PFSK-1 (cell line): ENCODE measurements around the gene FKBP15.

Experiments
- POLR2AphosphoS5 ChIP-seq: IDR thresholded peaks from 2 replicates; pipeline ENCODE4 v1.6.1; 2012; ENCODE audit warnings: low read depth, mild to moderate bottlenecking, control low read depth, low read length, moderate library complexity
- TAF1 ChIP-seq: IDR thresholded peaks from 2 replicates; pipeline ENCODE4 v1.6.1; 2012; ENCODE audit warnings: low read length, control low read depth, borderline replicate concordance; ENCODE audit not compliant: insufficient read depth
- TF ChIP-seq, protein P1 (sequence below), 2 experiments: IDR thresholded peaks; 2 replicates each; pipeline versions ENCODE4 v1.6.1 to v1.8.0; 2011 to 2012; ENCODE audit warnings: low read depth in 2 of 2, low read length in 2 of 2, control low read depth in 1 of 2, inconsistent platforms in 1 of 2, mild to moderate bottlenecking in 1 of 2, moderate library complexity in 1 of 2; ENCODE audit not compliant: insufficient read depth in 1 of 2

DNA sequence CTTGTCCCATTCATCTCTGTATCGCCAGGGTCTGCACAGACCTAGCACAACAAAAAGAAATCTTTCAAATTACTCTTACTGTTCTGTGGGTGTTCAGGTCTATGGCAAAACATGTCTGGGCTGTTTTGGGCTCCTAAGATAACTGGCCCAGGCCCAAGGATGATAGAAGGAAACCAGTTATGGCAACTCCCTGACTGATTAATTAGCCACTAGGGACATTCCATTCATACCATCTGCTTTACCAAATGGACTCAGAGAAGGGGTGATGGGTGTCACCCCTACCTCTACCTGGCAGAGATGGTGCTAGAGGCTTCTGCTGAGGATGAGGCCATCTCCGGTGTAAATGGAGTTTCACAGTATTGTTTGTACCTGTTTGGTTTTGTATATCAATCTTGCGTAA, 68.4 kb downstream of the FKBP15 start:
- TF ChIP-seq, protein P1, sequence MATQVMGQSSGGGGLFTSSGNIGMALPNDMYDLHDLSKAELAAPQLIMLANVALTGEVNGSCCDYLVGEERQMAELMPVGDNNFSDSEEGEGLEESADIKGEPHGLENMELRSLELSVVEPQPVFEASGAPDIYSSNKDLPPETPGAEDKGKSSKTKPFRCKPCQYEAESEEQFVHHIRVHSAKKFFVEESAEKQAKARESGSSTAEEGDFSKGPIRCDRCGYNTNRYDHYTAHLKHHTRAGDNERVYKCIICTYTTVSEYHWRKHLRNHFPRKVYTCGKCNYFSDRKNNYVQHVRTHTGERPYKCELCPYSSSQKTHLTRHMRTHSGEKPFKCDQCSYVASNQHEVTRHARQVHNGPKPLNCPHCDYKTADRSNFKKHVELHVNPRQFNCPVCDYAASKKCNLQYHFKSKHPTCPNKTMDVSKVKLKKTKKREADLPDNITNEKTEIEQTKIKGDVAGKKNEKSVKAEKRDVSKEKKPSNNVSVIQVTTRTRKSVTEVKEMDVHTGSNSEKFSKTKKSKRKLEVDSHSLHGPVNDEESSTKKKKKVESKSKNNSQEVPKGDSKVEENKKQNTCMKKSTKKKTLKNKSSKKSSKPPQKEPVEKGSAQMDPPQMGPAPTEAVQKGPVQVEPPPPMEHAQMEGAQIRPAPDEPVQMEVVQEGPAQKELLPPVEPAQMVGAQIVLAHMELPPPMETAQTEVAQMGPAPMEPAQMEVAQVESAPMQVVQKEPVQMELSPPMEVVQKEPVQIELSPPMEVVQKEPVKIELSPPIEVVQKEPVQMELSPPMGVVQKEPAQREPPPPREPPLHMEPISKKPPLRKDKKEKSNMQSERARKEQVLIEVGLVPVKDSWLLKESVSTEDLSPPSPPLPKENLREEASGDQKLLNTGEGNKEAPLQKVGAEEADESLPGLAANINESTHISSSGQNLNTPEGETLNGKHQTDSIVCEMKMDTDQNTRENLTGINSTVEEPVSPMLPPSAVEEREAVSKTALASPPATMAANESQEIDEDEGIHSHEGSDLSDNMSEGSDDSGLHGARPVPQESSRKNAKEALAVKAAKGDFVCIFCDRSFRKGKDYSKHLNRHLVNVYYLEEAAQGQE (IDR thresholded peaks at IDR 0.05; ENCODE audit: insufficient read depth in 1 of 2, low read depth in 2 of 2, low read length in 2 of 2), result no peak
- TF ChIP-seq TAF1 (no peak), POLR2AphosphoS5 (no peak)
